H1 (cell line): ENCODE data around the gene AICDA. TPM values are rescaled to one million over a fixed set of nuclear protein-coding genes. Genes with fewer than 3 reads are reported as not detected.

Experiments
- CTCF ChIA-PET: fragments of 300-600 bp; sonication (Branson Sonifier 250); formaldehyde crosslinking; loops from one replicate; lab custom pipeline; 2021; ENCODE audit not compliant: partially characterized antibody; lab: Charles Lee
- POLR2A ChIA-PET: fragments of 300-600 bp; sonication (Branson Sonifier 250); formaldehyde crosslinking; loops from one replicate; lab custom pipeline; 2021; ENCODE audit warnings: inconsistent platforms; ENCODE audit not compliant: partially characterized antibody; lab: Charles Lee
- DNase-seq, 2 experiments: peaks; one replicate each; pipeline versions ENCODE4 v3.0.0 to v3.0.0-alpha.2; 2010 to 2022; ENCODE audit warnings: low spot score in 2 of 2, low read depth in 1 of 2, mixed read lengths in 1 of 2
- FAIRE-seq: peaks from 2 replicates; lab custom pipeline; 2011; peaks lifted over from hg19 to GRCh38; lab: Jason Lieb, UNC
- H2AFZ ChIP-seq: 2 replicates; pipeline ENCODE4 v1.8.1; 2012; ENCODE audit warnings: low read length, inconsistent platforms
- H2AK5ac ChIP-seq: 2 replicates; pipeline ENCODE4 v1.6.1; 2013; ENCODE audit warnings: low read depth, low read length
- H2BK120ac ChIP-seq: replicated peaks from 2 replicates; pipeline ENCODE3; 2013; ENCODE audit warnings: low read depth, low read length, inconsistent platforms
- H2BK12ac ChIP-seq: 2 replicates; pipeline ENCODE4 v1.6.1; 2013; ENCODE audit warnings: low read depth, low read length
- H2BK15ac ChIP-seq: 2 replicates; pipeline ENCODE4 v1.6.1; 2013; ENCODE audit warnings: low read length
- H2BK20ac ChIP-seq: 2 replicates; pipeline ENCODE4 v1.6.1; 2013; ENCODE audit warnings: low read length
- H2BK5ac ChIP-seq: 2 replicates; pipeline ENCODE4 v1.6.1; 2013; ENCODE audit warnings: low read depth, low read length
- H3K14ac ChIP-seq: 2 replicates; pipeline ENCODE4 v1.6.1; 2013; ENCODE audit warnings: inconsistent platforms; ENCODE audit not compliant: insufficient read length
- H3K18ac ChIP-seq: 2 replicates; pipeline ENCODE4 v1.6.1; 2013; ENCODE audit warnings: low read length; ENCODE audit errors: extremely low read depth
- H3K23ac ChIP-seq: 2 replicates; pipeline ENCODE4 v1.6.1; 2013; ENCODE audit warnings: inconsistent platforms; ENCODE audit not compliant: insufficient read length
- H3K23me2 ChIP-seq: 2 replicates; pipeline ENCODE4 v1.6.1; 2013; ENCODE audit warnings: low read depth, low read length
- H3K27ac ChIP-seq: 2 replicates; pipeline ENCODE4 v1.6.1; 2011; ENCODE audit warnings: low read depth, low read length, inconsistent platforms
- H3K27me3 ChIP-seq, 4 experiments: replicated peaks in 1 of 4; 1 replicate in 1 of 4; 2 replicates in 3 of 4; pipeline versions ENCODE4 v1.6.1 to v1.8.1; 2011 to 2013; ENCODE audit warnings: low read length in 3 of 4, mild to moderate bottlenecking in 3 of 4, inconsistent platforms in 2 of 4, mixed read lengths in 2 of 4, moderate library complexity in 1 of 4; ENCODE audit not compliant: control insufficient read depth in 3 of 4, insufficient read depth in 3 of 4; ENCODE audit errors: extremely low read depth in 1 of 4
- H3K36me3 ChIP-seq, 4 experiments: 2 replicates each; pipeline versions ENCODE4 v1.6.1 to v1.8.1; 2011 to 2013; ENCODE audit warnings: mild to moderate bottlenecking in 4 of 4, low read length in 3 of 4, moderate library complexity in 2 of 4, control low read depth in 1 of 4, inconsistent platforms in 1 of 4; ENCODE audit not compliant: insufficient read depth in 4 of 4, control insufficient read depth in 2 of 4
- H3K4ac ChIP-seq: replicated peaks from 2 replicates; pipeline ENCODE3; 2013; ENCODE audit warnings: low read length, low read depth, mixed read lengths, inconsistent platforms; ENCODE audit not compliant: insufficient read length
- H3K4me1 ChIP-seq, 4 experiments: replicated peaks in 1 of 4; 1 replicate in 1 of 4; 2 replicates in 3 of 4; pipeline versions ENCODE4 v1.6.1 to v1.8.1; 2011 to 2013; ENCODE audit warnings: low read length in 3 of 4, inconsistent platforms in 2 of 4, mixed read lengths in 1 of 4; ENCODE audit not compliant: insufficient read depth in 4 of 4, control insufficient read depth in 3 of 4
- H3K4me2 ChIP-seq, 2 experiments: 2 replicates each; pipeline versions ENCODE4 v1.6.1 to v1.8.1; 2011 to 2013; ENCODE audit warnings: low read depth in 2 of 2, low read length in 2 of 2, control low read depth in 1 of 2, inconsistent platforms in 1 of 2, mild to moderate bottlenecking in 1 of 2; ENCODE audit not compliant: insufficient read depth in 1 of 2
- H3K4me3 ChIP-seq, 4 experiments: fragments of 200-600, 300-600 bp in 1 of 4; sonication (generic), shearing (Covaris generic), sonication (Bioruptor Twin) in 1 of 4; 2 replicates each; pipeline versions ENCODE4 v1.5.1 to v1.8.1; 2011 to 2016; ENCODE audit warnings: low read length in 4 of 4, low read depth in 3 of 4, control low read depth in 2 of 4, inconsistent platforms in 2 of 4, mild to moderate bottlenecking in 2 of 4, mixed read lengths in 1 of 4, moderate library complexity in 1 of 4; ENCODE audit not compliant: insufficient read depth in 2 of 4; ENCODE audit errors: extremely low read depth in 1 of 4
- H3K56ac ChIP-seq: replicated peaks from 2 replicates; pipeline ENCODE3; 2013; ENCODE audit warnings: low read depth, mild to moderate bottlenecking, mixed read lengths, low read length, inconsistent platforms; ENCODE audit not compliant: insufficient read length
- H3K79me1 ChIP-seq: 2 replicates; pipeline ENCODE4 v1.6.1; 2013; ENCODE audit warnings: low read depth, low read length, control low read depth
- H3K79me2 ChIP-seq, 2 experiments: 2 replicates each; pipeline versions ENCODE4 v1.6.1 to v1.8.1; 2012 to 2013; ENCODE audit warnings: low read length in 2 of 2, mild to moderate bottlenecking in 2 of 2, inconsistent platforms in 1 of 2; ENCODE audit not compliant: insufficient read depth in 2 of 2, control insufficient read depth in 1 of 2
- H3K9ac ChIP-seq, 4 experiments: replicated peaks in 1 of 4; 1 replicate in 1 of 4; 2 replicates in 3 of 4; pipeline versions ENCODE4 v1.6.1 to v1.8.1; 2011 to 2013; ENCODE audit warnings: low read depth in 3 of 4, low read length in 3 of 4, control low read depth in 2 of 4, mild to moderate bottlenecking in 2 of 4, moderate library complexity in 2 of 4, inconsistent platforms in 1 of 4; ENCODE audit errors: extremely low read depth in 1 of 4
- H3K9me3 ChIP-seq, 2 experiments: 2 replicates each; pipeline versions ENCODE4 v1.6.1 to v1.8.1; 2012 to 2013; ENCODE audit warnings: mild to moderate bottlenecking in 2 of 2, moderate library complexity in 2 of 2, control low read depth in 1 of 2, inconsistent platforms in 1 of 2, low read depth in 1 of 2, low read length in 1 of 2, mixed read lengths in 1 of 2; ENCODE audit not compliant: insufficient read depth in 2 of 2
- H4K20me1 ChIP-seq, 2 experiments: replicated peaks in 1 of 2; 2 replicates each; pipeline versions ENCODE3 to v1.8.1; 2011 to 2013; ENCODE audit warnings: inconsistent platforms in 2 of 2, low read length in 2 of 2, mild to moderate bottlenecking in 1 of 2; ENCODE audit not compliant: insufficient read depth in 2 of 2, control insufficient read depth in 1 of 2
- H4K5ac ChIP-seq: 2 replicates; pipeline ENCODE4 v1.6.1; 2013; ENCODE audit warnings: low read length, low read depth, mixed read lengths, inconsistent platforms; ENCODE audit not compliant: insufficient read length
- H4K8ac ChIP-seq: 2 replicates; pipeline ENCODE4 v1.8.0; 2013; ENCODE audit warnings: mild to moderate bottlenecking, moderate library complexity, low read length, inconsistent platforms; ENCODE audit not compliant: insufficient read depth; ENCODE audit errors: extremely low read depth
- H4K91ac ChIP-seq: replicated peaks from 2 replicates; pipeline ENCODE3; 2013; ENCODE audit warnings: low read length, mixed read lengths, inconsistent platforms; ENCODE audit not compliant: insufficient read length
- BCL11A ChIP-seq, 2 experiments: IDR thresholded peaks; one replicate each; pipeline ENCODE4 v1.6.1; 2011; ENCODE audit warnings: low read depth in 2 of 2, low read length in 2 of 2, mild to moderate bottlenecking in 2 of 2
- EGR1 ChIP-seq: IDR thresholded peaks from 2 replicates; pipeline ENCODE4 v1.6.1; 2011; ENCODE audit warnings: low read depth, low read length, borderline replicate concordance
- GABPA ChIP-seq: IDR thresholded peaks from 2 replicates; pipeline ENCODE4 v1.6.1; 2011; ENCODE audit warnings: mild to moderate bottlenecking, low read length, moderate library complexity, borderline replicate concordance; ENCODE audit not compliant: insufficient read depth
- HDAC2 ChIP-seq, 2 experiments: fragments of 300-600 bp in 1 of 2; sonication (generic) in 1 of 2; IDR thresholded peaks; 2 replicates each; pipeline ENCODE4 v1.6.1; 2011 to 2012; ENCODE audit warnings: low read depth in 2 of 2, low read length in 2 of 2, mild to moderate bottlenecking in 2 of 2, moderate library complexity in 2 of 2, borderline replicate concordance in 1 of 2, inconsistent platforms in 1 of 2
- PHF8 ChIP-seq: fragments of 200-600 bp; sonication (generic); conservative IDR thresholded peaks from 2 replicates; pipeline ENCODE4 v1.7.1; 2012; ENCODE audit warnings: low read depth, mild to moderate bottlenecking, inconsistent platforms, low read length, moderate library complexity
- POLR2A ChIP-seq, 2 experiments: IDR thresholded peaks; 1 replicate in 1 of 2; 2 replicates in 1 of 2; pipeline ENCODE4 v1.6.1; 2011; ENCODE audit warnings: low read depth in 2 of 2, low read length in 2 of 2, mild to moderate bottlenecking in 2 of 2; ENCODE audit errors: control extremely low read depth in 1 of 2
- RFX5 ChIP-seq: IDR thresholded peaks from 2 replicates; pipeline ENCODE4 v1.6.1; 2011; ENCODE audit warnings: low read depth, low read length, improper control_type of control experiment, borderline replicate concordance
- SAP30 ChIP-seq: fragments of 300-600 bp; sonication (generic); IDR thresholded peaks from 2 replicates; pipeline ENCODE4 v1.7.1; 2012; ENCODE audit warnings: low read length, moderate library complexity, mild to moderate bottlenecking, inconsistent platforms; ENCODE audit not compliant: insufficient read depth, insufficient replicate concordance
- SP1 ChIP-seq: IDR thresholded peaks from 2 replicates; pipeline ENCODE4 v1.6.1; 2011; ENCODE audit warnings: low read depth, low read length
- SP2 ChIP-seq: IDR thresholded peaks from 2 replicates; pipeline ENCODE4 v1.6.1; 2012; ENCODE audit warnings: mild to moderate bottlenecking, low read length, inconsistent platforms
- SRF ChIP-seq: IDR thresholded peaks from 2 replicates; pipeline ENCODE4 v1.6.1; 2011; ENCODE audit warnings: mild to moderate bottlenecking, low read depth, low read length, moderate library complexity
- TAF7 ChIP-seq: optimal IDR thresholded peaks from 2 replicates; pipeline ENCODE3; 2011; ENCODE audit warnings: low read depth, mild to moderate bottlenecking, inconsistent platforms, low read length, moderate library complexity, borderline replicate concordance
- TCF12 ChIP-seq: IDR thresholded peaks from 2 replicates; pipeline ENCODE4 v1.6.1; 2011; ENCODE audit warnings: low read depth, mild to moderate bottlenecking, low read length
- TEAD4 ChIP-seq: IDR thresholded peaks from 2 replicates; pipeline ENCODE4 v1.6.1; 2012; ENCODE audit warnings: low read depth, low read length, inconsistent platforms, mixed read lengths
- ZNF274 ChIP-seq: IDR thresholded peaks from 2 replicates; pipeline ENCODE4 v1.7.0; 2012; ENCODE audit warnings: low read length, borderline replicate concordance; ENCODE audit errors: extremely low read depth
- WGBS, 2 experiments: shearing (Covaris generic) in 1 of 2; methylation state at CpG; one replicate each; pipeline versions ENCODE4 v1.1.6 to v1.1.7; 2013 to 2015; ENCODE audit warnings: low lambda C conversion rate in 2 of 2, mixed read lengths in 2 of 2, inconsistent platforms in 1 of 2, low coverage in 1 of 2, missing lambda C conversion rate in 1 of 2; ENCODE audit not compliant: insufficient replicate concordance in 2 of 2, insufficient coverage in 1 of 2, insufficient read length in 1 of 2; ENCODE audit errors: extremely low coverage in 1 of 2, missing lambda C conversion rate in 1 of 2; 5-methylcytosine and 5-hydroxymethylcytosine counted together
- polyA plus RNA-seq, 7 experiments: library from polyadenylated mRNA; depleted of rRNA in 3 of 7; stranded (reverse) in 5 of 7; unstranded in 2 of 7; fragments of >200 nt in 5 of 7; fragments of 200-250 nt in 2 of 7; gene quantifications; 1 replicate in 5 of 7; 2 replicates in 1 of 7; 4 replicates in 1 of 7; pipeline versions ENCODE4 v1.2.1 to v1.2.3, GENCODE V29; 2011 to 2013; ENCODE audit warnings: missing spikeins in 2 of 7, mixed read lengths in 2 of 7
- total RNA-seq: library from RNA; stranded (reverse); fragmentation: NEBNext Ultra II Directional; extraction: Animal tissue kit (Norgen Biotek cat#: 25700); gene quantifications from 2 replicates; pipeline ENCODE4 v1.2.1, GENCODE V29; 2021

The AICDA gene
- total and polyA plus RNA-seq, 2 of the 8 experiments (the other 6 are each of a cell fraction or from before 2014, with no cell fraction given) = not detected

DNA sequence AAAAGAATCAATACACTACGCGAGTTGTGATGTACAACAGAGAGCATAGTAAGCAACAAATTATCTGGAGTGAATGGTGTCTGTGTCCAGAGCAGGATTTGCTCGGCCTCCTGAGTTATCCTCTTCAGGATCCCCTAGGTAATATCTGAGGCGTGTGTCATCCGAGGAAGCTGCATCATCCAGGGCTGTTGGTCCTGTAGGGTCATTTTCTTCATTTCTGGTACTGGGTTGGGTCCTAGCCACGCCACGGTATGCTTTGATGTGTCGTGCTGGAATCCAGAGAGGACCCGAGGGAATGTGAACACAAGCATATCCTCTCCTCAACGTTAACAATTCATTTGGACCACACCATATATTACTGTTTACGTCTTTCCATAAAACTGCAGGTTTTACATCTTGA is 53.0 kb downstream of the AICDA start:
- Histone ChIP-seq H3K27me3 (no peaks in the 10 kb centered on the region), H4K91ac (no peak overlapping the region), H3K4me1 (peaks cover 0 to 9% (median 4%) of the 10 kb centered on the region in 4 experiments; a peak in 6 of 7 replicates), H3K4me3 (no peak overlapping the region), H3K79me1 (no peaks in the 10 kb centered on the region), H4K20me1 (no peaks in the 10 kb centered on the region), H3K56ac (no peak overlapping the region), H3K79me2 (no peaks in the 10 kb centered on the region), H3K4ac (no peak overlapping the region), H4K8ac (no peak overlapping the region), H2BK20ac (no peak overlapping the region), H4K5ac (no peak overlapping the region), H3K36me3 (no peaks in the 10 kb centered on the region), H3K9ac (no peak overlapping the region), H3K9me3 (no peaks in the 10 kb centered on the region), H2AK5ac (no peak overlapping the region), H3K4me2 (no peak overlapping the region), H2BK12ac (no peak overlapping the region), H3K23ac (no peak overlapping the region), H2BK120ac (no peak overlapping the region), H3K27ac (no peak overlapping the region), H3K23me2 (no peaks in the 10 kb centered on the region), H2AFZ (no peak overlapping the region), H3K14ac (no peak overlapping the region), H3K18ac (no peak overlapping the region), H2BK5ac (no peak overlapping the region), H2BK15ac (no peak overlapping the region)
- WGBS, 2 experiments = 91% methylated on average over 11 of the region's 11 CpGs; no CpG with 5 or more reads in 1 of the 2 experiments
- POLR2A ChIA-PET = interaction anchor here (0.6 kb wide), 1 partner anchor 357 kb away, joined by 3 read pairs; no protein-coding TSS in a partner anchor
- CTCF ChIA-PET = interaction anchor here (0.6 to 1.7 kb wide), 3 partner anchors 16 to 820 kb away, joined by 3 to 10 read pairs (median 3); no protein-coding TSS in a partner anchor
- no peak for FAIRE-seq
- DNase-seq = no peak
- TF ChIP-seq TAF7 (no peak), ZNF274 (no peak), RFX5 (no peak), TEAD4 (no peak), TCF12 (no peak), GABPA (no peak), SP1 (no peak), POLR2A (IDR thresholded peaks at IDR 0.05; ENCODE audit: control extremely low read depth in 1 of 2, low read depth in 2 of 2, low read length in 2 of 2) (no peak), BCL11A (IDR thresholded peaks at IDR 0.05; ENCODE audit: low read depth in 2 of 2, low read length in 2 of 2) (no peak), PHF8 (no peak), EGR1 (no peak), SRF (no peak), SP2 (no peak), HDAC2 (IDR thresholded peaks at IDR 0.05; ENCODE audit: borderline replicate concordance in 1 of 2, low read depth in 2 of 2, low read length in 2 of 2) (no peak), SAP30 (no peak)
